Adrenal gland (tissue), 12 donors: ENCODE results near the gene FAT3. TPM values are rescaled to one million over a fixed set of nuclear protein-coding genes. Genes with fewer than 3 reads are reported as not detected.

Source experiments
- DNase-seq, 7 donors: peaks; one replicate each; pipeline ENCODE4 v3.0.0-alpha.2; 2019 to 2020
- H3K27ac ChIP-seq, 5 donors: fragments of 200-600 bp; sonication (generic) in 4 of 5; 1 replicate in 3 of 5; 2 replicates in 2 of 5; pipeline versions ENCODE4 v1.5.1 to v1.8.0; 2016 to 2020; ENCODE audit warnings: mild to moderate bottlenecking in 1 of 5
- H3K27me3 ChIP-seq: fragments of 200-600 bp; 2 replicates; pipeline ENCODE4 v1.8.0; 2021
- H3K36me3 ChIP-seq, 2 donors: fragments of 200-600 bp; replicated peaks in 1 of 2; 1 replicate in 1 of 2; 2 replicates in 1 of 2; pipeline versions ENCODE4 v1.5.1 to v1.8.0; 2018 to 2022
- H3K4me1 ChIP-seq, 2 donors: fragments of 200-600 bp; replicated peaks in 1 of 2; 1 replicate in 1 of 2; 2 replicates in 1 of 2; pipeline versions ENCODE4 v1.5.1 to v1.8.0; 2018 to 2021
- H3K4me3 ChIP-seq, 4 donors: fragments of 200-600 bp; sonication (generic) in 3 of 4; one replicate each; pipeline ENCODE4 v1.5.1; 2016 to 2018
- H3K9me3 ChIP-seq, 3 donors: fragments of 200-600 bp; sonication (generic) in 1 of 3; replicated peaks in 1 of 3; 1 replicate in 2 of 3; 2 replicates in 1 of 3; pipeline versions ENCODE4 v1.5.1 to v1.8.0; 2016 to 2021
- POLR2A ChIP-seq, 2 donors: fragments of 450-650 bp; IDR thresholded peaks; one replicate each; pipeline ENCODE4 v1.6.1; 2017; ENCODE audit warnings: antibody characterized with exemption in 2 of 2, mild to moderate bottlenecking in 2 of 2, moderate library complexity in 1 of 2
- WGBS, 4 donors: extraction: QIAGEN DNeasy Blood & Tissue Kit in 2 of 4; methylation state at CpG; one replicate each; pipeline versions ENCODE4 v1.1.5 to v1.1.7; 2013 to 2017; 5-methylcytosine and 5-hydroxymethylcytosine counted together
- intact Hi-C, 2 donors: fragments of 100-400 bp; cut with DNase I; formaldehyde crosslinking; loops; one replicate each; pipeline versions ENCODE4 v1.14.1 to v1.15.0; 2022 to 2023
- polyA plus RNA-seq, 3 donors: library from polyadenylated mRNA; stranded (reverse); fragments of 200-250 nt in 2 of 3; fragments of 350-450 nt in 1 of 3; fragmentation: Illumina TruSeq in 1 of 3; extraction: RNeasy Lipid Tissue Mini Kit (QIAGEN cat#74804) in 1 of 3; gene quantifications; one replicate each; pipeline ENCODE4 v1.2.3, GENCODE V29; 2013 to 2014
- total RNA-seq, 9 donors: library from RNA; depleted of rRNA in 4 of 9; stranded (reverse); fragments of >200 nt in 4 of 9; fragments of 120-200 nt in 1 of 9; fragmentation: NEBNext Ultra II Directional in 1 of 9; extraction: Animal tissue kit (Norgen Biotek cat#: 25700) in 1 of 9; gene quantifications; one replicate each; pipeline versions ENCODE4 v1.1.0 to v1.2.4, GENCODE V29; 2013 to 2023
- TF ChIP-seq, protein P1 (sequence below), 6 experiments: fragments of 450-650 bp in 4 of 6; fragments of 200-600 bp in 2 of 6; sonication (generic) in 1 of 6; IDR thresholded peaks; 1 replicate in 5 of 6; 2 replicates in 1 of 6; pipeline versions ENCODE4 v1.5.1 to v1.8.0; 2016 to 2021; ENCODE audit warnings: antibody characterized with exemption in 6 of 6, mild to moderate bottlenecking in 2 of 6, moderate library complexity in 1 of 6
- donor health status: healthy with polysubstance abuse.
- donor health status: Bipolar disorder and iron deficiency.
- donor health status: DM: yes; HTN: yes; CAD: no.
- donor health status: DM: no; HTN: no; CAD: no.
- donor health status: DM: no; HTN: no; CAD: no.
- donor health status: DM: yes; HTN: yes; CAD: no.

The FAT3 gene
- total and polyA plus RNA-seq, 12 donors = 0.06 to 6.0 (median 0.14) TPM

DNA sequence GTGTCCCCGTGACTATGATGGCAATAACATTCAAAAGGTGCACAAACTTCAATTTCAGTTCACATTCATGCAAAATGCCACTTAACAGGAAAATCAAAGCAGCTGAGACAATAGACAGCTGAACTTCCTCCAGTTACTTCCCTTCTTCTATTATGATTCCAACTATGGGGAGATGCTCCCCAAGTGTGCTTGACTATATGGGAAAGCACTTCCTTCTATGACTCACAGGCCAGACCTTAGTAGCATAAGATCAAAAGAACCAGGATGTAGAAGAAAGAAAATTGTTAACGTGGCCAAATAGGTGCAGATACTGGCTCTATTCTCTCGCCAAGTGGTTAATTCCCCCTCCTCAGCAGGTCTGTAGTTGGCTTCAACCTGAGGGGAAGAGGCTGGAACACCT, 7.8 kb upstream of the FAT3 start:
- no peak for TF ChIP-seq POLR2A (IDR thresholded peaks at IDR 0.05)
- TF ChIP-seq, protein P1, sequence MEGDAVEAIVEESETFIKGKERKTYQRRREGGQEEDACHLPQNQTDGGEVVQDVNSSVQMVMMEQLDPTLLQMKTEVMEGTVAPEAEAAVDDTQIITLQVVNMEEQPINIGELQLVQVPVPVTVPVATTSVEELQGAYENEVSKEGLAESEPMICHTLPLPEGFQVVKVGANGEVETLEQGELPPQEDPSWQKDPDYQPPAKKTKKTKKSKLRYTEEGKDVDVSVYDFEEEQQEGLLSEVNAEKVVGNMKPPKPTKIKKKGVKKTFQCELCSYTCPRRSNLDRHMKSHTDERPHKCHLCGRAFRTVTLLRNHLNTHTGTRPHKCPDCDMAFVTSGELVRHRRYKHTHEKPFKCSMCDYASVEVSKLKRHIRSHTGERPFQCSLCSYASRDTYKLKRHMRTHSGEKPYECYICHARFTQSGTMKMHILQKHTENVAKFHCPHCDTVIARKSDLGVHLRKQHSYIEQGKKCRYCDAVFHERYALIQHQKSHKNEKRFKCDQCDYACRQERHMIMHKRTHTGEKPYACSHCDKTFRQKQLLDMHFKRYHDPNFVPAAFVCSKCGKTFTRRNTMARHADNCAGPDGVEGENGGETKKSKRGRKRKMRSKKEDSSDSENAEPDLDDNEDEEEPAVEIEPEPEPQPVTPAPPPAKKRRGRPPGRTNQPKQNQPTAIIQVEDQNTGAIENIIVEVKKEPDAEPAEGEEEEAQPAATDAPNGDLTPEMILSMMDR (IDR thresholded peaks at IDR 0.05) = no peak

DNA sequence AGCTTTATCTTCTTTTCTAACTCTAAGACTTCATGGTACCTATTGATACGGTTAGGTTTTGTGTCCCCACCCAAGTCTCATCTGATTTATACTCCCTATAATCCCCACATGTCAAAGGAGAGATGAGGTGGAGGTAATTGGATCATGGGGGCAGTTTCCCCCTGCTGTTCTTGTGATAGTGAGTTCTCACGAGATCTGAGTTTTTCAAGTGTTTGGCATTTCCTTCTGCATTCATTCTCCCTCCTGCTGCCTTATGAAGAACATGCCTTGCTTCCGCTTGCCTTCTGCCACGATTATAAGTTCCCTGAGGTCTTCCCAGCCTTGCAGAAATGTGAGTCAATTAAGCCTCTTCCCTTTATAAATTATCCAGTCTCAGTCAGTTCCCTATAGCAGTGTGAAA, 5.1 kb upstream of the FAT3 start:
- intact Hi-C loops = no loop called here
- Histone ChIP-seq H3K27ac (no peak overlapping the region), H3K27me3 (peaks cover 17% of the 10 kb centered on the region), H3K36me3 (no peaks in the 10 kb centered on the region), H3K9me3 (no peaks in the 10 kb centered on the region), H3K4me1 (no peaks in the 10 kb centered on the region), H3K4me3 (no peak overlapping the region)
- DNase-seq = no peak
- TF ChIP-seq, protein P1 (IDR thresholded peaks at IDR 0.05) = no peak
- no peak for TF ChIP-seq POLR2A (IDR thresholded peaks at IDR 0.05)
- 55 to 70% (median 61%) methylated on average over 4 of the region's 4 CpGs for WGBS, 4 donors

More for the DNA sequence above, 7.8 kb upstream of the FAT3 start:
- Histone ChIP-seq H3K36me3 (no peaks in the 10 kb centered on the region), H3K4me3 (no peak overlapping the region), H3K27ac (no peak overlapping the region), H3K4me1 (no peaks in the 10 kb centered on the region), H3K9me3 (no peaks in the 10 kb centered on the region), H3K27me3 (no peaks in the 10 kb centered on the region)
- intact Hi-C loops = no loop called here
- 55 to 66% (median 63%) methylated on average over 3 of the region's 3 CpGs for WGBS, 4 donors
- no peak for DNase-seq

- 43 to 85% (median 75%) methylated on average over 1 of the region's 1 CpG for WGBS, 4 donors
- no peaks in the 10 kb centered on the region for H3K9me3 ChIP-seq
- intact Hi-C loops = no loop called here
- H3K27me3 ChIP-seq = peaks cover 40% of the 10 kb centered on the region
- H3K4me1 ChIP-seq = no peaks in the 10 kb centered on the region
- H3K27ac ChIP-seq = no peak overlapping the region
- H3K36me3 ChIP-seq = no peaks in the 10 kb centered on the region
- TF ChIP-seq POLR2A (IDR thresholded peaks at IDR 0.05) = no peak
- TF ChIP-seq, protein P1 (IDR thresholded peaks at IDR 0.05) = no peak
- H3K4me3 ChIP-seq = no peak overlapping the region
- DNase-seq = no peak
Measured at GRCh38 chr11:92222701-92223100, 1.9 kb upstream of the FAT3 start.

GRCh38 chr11:92224054-92224406, 588 bp upstream of the FAT3 start:
- Histone ChIP-seq H3K4me3 (no peak overlapping the region), H3K27me3 (peaks cover 40% of the 10 kb centered on the region), H3K36me3 (no peaks in the 10 kb centered on the region), H3K9me3 (no peaks in the 10 kb centered on the region), H3K27ac (no peak overlapping the region), H3K4me1 (no peaks in the 10 kb centered on the region)
- WGBS, 4 donors = 0 to 9% (median 4%) methylated on average over 4 to 8 of the region's 8 CpGs
- intact Hi-C loops = no loop called here
- TF ChIP-seq POLR2A (IDR thresholded peaks at IDR 0.05) = no peak
- TF ChIP-seq, protein P1 (IDR thresholded peaks at IDR 0.05) = no peak
- no peak for DNase-seq
